ENCODE results near the gene FHL2.

Gene FHL2

GRCh38 chr2:105376789-105377240 is 22.0 kb downstream of the FHL2 start:
- TF ChIP-seq, protein P1, sequence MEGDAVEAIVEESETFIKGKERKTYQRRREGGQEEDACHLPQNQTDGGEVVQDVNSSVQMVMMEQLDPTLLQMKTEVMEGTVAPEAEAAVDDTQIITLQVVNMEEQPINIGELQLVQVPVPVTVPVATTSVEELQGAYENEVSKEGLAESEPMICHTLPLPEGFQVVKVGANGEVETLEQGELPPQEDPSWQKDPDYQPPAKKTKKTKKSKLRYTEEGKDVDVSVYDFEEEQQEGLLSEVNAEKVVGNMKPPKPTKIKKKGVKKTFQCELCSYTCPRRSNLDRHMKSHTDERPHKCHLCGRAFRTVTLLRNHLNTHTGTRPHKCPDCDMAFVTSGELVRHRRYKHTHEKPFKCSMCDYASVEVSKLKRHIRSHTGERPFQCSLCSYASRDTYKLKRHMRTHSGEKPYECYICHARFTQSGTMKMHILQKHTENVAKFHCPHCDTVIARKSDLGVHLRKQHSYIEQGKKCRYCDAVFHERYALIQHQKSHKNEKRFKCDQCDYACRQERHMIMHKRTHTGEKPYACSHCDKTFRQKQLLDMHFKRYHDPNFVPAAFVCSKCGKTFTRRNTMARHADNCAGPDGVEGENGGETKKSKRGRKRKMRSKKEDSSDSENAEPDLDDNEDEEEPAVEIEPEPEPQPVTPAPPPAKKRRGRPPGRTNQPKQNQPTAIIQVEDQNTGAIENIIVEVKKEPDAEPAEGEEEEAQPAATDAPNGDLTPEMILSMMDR (IDR thresholded peaks at IDR 0.05; ENCODE audit: low read depth, low read length, missing control alignments) = no peak
- no peak for DNase-seq (ENCODE audit: extremely low read depth, low read depth)
- H3K4me3 ChIP-seq (replicated peaks; ENCODE audit: low read depth, low read length) = no peak overlapping the region

- no peak for DNase-seq (ENCODE audit: extremely low read depth, low read depth)
- TF ChIP-seq, protein P1 (IDR thresholded peaks at IDR 0.05; ENCODE audit: low read depth, low read length, missing control alignments) = no peak
- no peak overlapping the region for H3K4me3 ChIP-seq (replicated peaks; ENCODE audit: low read depth, low read length)
Observed at GRCh38 chr2:105376010-105376409, 22.8 kb downstream of the FHL2 start.

DNA sequence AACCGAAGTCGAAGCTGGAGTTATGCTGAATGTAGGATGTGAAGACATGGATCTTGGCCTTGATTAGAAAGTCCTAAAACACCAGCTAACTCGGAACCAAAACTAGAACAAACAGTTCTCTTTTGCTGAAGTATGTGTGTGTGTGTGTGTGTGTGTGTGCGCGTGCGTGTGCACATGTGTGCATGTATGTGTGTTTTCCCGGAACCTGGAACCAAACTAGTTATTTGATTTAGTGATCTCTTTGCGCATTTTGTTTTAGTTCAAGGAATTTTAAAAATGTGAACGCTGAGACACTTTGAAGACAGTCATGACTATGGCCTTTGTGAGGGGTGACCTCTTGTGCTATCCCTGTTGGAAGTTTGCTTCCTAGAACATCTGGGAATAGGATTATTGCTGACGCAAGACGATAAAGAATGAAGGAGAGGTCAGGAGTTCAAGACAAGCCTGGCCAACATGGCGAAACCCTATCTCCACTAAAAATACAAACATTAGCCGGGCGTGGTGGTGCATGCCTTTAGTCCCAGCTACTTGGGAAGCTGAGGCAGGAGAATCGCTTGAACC is 23.8 kb downstream of the FHL2 start:
- TF ChIP-seq, protein P1 (IDR thresholded peaks at IDR 0.05; ENCODE audit: low read depth, low read length, missing control alignments) = no peak
- no peak overlapping the region for H3K4me3 ChIP-seq (replicated peaks; ENCODE audit: low read depth, low read length)

GRCh38 chr2:105373895-105374401 is 24.9 kb downstream of the FHL2 start:
- no peak for DNase-seq (ENCODE audit: extremely low read depth, low read depth)
- TF ChIP-seq, protein P1 (IDR thresholded peaks at IDR 0.05; ENCODE audit: low read depth, low read length, missing control alignments) = no peak
- H3K4me3 ChIP-seq (replicated peaks; ENCODE audit: low read depth, low read length) = no peak overlapping the region

More for the DNA sequence above, 23.8 kb downstream of the FHL2 start:
- DNase-seq (ENCODE audit: extremely low read depth, low read depth) = no peak

GRCh38 chr2:105373344-105373781 is 25.5 kb downstream of the FHL2 start:
- H3K4me3 ChIP-seq (replicated peaks; ENCODE audit: low read depth, low read length) = no peak overlapping the region
- no peak for DNase-seq (ENCODE audit: extremely low read depth, low read depth)

GRCh38 chr2:105371810-105372209 is 27.0 kb downstream of the FHL2 start:
- DNase-seq (ENCODE audit: extremely low read depth, low read depth) = no peak
- no peak overlapping the region for H3K4me3 ChIP-seq (replicated peaks; ENCODE audit: low read depth, low read length)
- TF ChIP-seq, protein P1 (IDR thresholded peaks at IDR 0.05; ENCODE audit: low read depth, low read length, missing control alignments) = no peak

More at GRCh38 chr2:105373344-105373781, 25.5 kb downstream of the FHL2 start:
- TF ChIP-seq, protein P1 (IDR thresholded peaks at IDR 0.05; ENCODE audit: low read depth, low read length, missing control alignments) = no peak
